Endometrial microvascular endothelial cells (primary cell): ENCODE data around the gene CUL3. TPM values are rescaled to one million over a fixed set of nuclear protein-coding genes. Genes with fewer than 3 reads are reported as not detected.
"Not testable (repeated sequence)": the region's sequence is repeated elsewhere in the genome, so short reads cannot be mapped to it uniquely, and the experiment has no call there.

Experiments used
- in situ Hi-C: cut with HindIII; loops from 2 replicates; pipeline ENCODE4 v1.10.0; 2017; ENCODE audit warnings: low sequenced_read_pairs, low pct_unique_long_range_greater_than_20kb; ENCODE audit errors: inconsistent ontology term
- total RNA-seq: library from RNA; depleted of rRNA; stranded (reverse); fragments of >200 nt; gene quantifications from one replicate; pipeline ENCODE4 v1.2.3, GENCODE V29; 2015; ENCODE audit errors: inconsistent ontology term

The CUL3 gene
- total RNA-seq, 1 donor from 2014 or later: 55.0 TPM

- in situ Hi-C loops: no loop called here
These were observed 71.2 kb downstream of the CUL3 start for GRCh38 chr2:224513991-224514390.

DNA sequence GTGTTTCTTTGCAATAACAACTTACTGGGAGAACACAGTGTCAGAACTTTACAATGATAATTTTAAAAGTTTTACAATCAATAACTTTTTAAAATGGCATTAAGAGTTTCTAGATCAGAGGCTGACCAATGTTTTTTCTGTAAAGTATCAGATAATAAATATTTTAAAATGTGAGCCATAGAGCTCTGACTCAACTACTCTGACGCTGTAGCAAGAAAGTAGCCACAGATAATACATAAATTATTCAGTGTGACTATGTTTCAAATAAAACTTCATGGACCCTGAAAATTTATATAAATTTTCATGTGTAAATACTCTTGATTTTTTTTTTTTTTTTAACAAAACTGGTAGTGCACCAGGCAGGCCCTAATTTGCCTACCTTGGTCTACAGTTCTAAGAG lies 77.4 kb downstream of the CUL3 start:
- in situ Hi-C loops: no loop called here

DNA sequence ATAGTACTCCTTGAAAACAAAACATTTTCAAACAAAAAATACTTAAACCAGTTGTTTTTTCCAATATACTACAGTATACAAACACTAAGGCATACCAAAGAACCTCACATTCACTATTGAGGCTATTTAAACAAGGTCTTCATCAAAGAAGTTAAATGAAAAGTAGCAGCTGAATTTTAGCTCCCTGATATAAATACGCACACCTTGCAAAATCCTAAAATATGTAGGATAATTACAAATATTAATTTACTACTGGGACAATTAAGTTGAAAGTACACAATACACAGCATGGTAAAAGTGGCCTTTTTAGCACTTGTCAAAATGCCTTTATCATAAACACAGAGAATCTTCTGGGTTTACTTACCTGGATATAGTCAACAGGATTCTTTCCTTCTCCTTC lies 78.7 kb downstream of the CUL3 start:
- in situ Hi-C loops: no loop called here

DNA sequence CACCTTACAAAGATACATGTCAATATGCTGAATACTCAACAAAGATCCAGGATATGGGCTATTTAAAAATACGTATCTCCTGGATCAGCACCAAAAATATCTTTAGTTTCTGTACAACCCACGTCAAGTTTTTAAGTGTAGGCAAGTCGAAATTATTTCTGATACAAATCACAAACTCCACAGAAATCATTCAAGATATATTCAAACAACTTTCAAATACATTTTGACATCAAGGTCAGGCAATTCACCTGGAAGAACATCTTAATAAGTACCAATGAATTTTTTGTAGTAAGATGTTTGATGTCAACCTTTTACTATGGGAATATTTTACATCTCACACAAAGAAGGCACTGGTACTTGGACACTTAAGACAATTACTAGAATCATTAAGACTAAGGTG lies 86.2 kb downstream of the CUL3 start:
- in situ Hi-C loops: no loop called here

GRCh38 chr2:224492531-224492930 lies 92.6 kb downstream of the CUL3 start:
- in situ Hi-C loops: no loop called here

- in situ Hi-C loops: not testable (repeated sequence)
These were observed 97.2 kb downstream of the CUL3 start for GRCh38 chr2:224487940-224488339.

DNA sequence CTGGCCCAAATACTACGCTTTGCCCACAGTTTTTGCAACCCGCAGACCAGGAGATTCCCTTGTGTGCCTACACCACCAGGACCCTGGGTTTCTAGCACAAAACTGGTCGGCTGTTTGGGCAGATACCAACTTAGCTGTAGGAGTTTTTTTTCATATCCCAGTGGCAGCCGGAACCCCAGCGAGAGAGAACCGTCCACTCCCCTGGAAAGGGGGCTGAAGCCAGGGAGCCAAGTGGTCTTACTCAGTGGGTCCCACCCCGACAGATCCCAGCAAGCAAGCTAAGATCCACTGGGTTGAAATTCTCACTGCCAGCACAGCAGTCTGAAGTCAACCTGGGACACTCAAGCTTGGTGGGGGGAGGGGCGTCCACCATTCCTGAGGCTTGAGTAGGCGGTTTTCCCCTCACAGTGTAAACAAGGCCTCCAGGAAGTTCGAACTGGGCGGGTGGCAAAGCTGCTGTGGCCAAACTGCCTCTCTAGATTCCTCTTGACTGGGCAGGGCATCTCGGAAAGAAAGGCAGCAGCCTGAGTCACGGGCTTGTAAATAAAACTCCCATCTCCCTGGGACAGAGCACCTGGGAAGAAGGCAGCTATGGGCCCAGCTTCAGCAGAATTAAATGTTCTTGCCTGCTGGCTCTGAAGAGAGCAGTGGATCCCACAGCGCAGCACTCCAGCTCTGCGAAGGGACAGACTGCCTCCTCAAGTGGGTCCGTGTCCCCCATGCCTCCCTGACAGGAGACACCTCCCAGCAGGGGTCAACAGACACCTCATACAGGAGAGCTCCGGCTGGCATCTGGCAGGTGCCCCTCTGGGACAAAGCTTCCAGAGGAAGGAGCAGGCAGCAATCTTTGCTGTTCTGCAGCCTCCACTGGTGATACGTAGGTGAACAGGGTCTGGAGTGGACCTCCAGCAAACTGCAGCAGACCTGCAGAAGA lies 99.8 kb downstream of the CUL3 start:
- in situ Hi-C loops: not testable (repeated sequence)

- in situ Hi-C loops: no loop called here
These were observed 105.3 kb downstream of the CUL3 start for GRCh38 chr2:224479826-224480225.

- in situ Hi-C loops: no loop called here
These were observed 112.3 kb downstream of the CUL3 start for GRCh38 chr2:224472827-224473226.

DNA sequence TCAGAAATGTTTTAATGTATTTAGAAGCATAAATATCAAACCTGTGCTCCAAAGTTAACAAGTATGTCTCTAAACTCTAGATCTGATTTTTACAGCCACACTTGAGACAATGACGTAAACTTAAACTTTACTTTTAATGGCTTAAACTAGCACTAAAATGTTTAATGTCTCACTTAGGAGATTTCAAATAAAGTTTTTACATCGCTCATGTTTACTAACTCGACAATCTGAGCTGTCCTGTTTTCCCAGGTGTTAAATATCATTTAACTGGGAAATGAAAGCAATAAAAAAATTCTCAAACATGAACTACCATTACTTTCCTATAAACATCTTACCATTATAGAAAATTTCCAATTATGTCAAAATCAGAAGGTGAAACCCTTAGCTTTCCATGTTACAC lies 113.0 kb downstream of the CUL3 start:
- in situ Hi-C loops: no loop called here

DNA sequence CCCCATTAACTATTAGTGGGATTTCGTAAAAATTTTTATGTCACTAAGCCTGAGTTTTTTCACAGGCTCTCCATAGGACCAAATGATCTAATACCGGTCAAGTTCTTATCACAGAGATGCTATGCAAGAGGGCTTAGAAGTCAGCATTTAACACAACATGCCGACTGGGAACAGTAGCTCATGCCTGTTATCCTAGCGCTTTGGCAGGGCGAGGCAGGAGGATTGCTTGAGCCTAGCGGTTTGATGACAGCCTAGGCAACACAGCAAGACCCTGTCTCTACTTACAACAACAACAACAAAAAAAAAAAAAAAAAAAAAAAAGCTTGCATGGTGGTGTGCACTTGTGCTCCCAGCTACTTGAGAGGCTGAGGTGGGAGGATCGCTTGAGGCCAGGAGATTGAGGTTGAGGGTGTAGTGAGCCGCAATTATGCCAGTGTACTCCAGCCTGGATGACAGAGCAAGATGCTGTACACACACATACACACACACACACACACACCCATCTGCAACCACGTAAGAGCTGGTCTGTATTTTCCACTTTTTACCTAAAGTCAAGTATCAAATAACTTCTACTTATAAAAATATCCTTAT lies 115.7 kb downstream of the CUL3 start:
- in situ Hi-C loops: no loop called here

GRCh38 chr2:224466304-224466895 lies 118.8 kb downstream of the CUL3 start:
- in situ Hi-C loops: no loop called here

DNA sequence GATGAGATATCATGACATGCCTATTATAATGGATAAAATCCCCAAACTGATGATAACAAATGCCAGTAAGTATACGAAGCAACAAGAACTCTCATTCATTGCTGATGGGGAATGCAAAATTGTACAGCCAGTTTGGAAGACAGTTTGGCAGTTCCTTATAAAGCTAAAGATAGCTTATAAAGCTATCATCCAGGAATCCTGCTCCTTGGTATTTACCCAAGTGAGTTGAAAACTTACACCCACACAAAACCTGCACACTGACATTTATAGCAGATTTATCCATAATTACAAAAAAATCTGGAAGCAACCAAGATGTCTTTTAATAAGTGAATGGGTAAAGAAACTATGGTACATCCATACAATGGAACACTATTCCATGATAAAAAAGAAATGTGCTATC lies 123.8 kb downstream of the CUL3 start:
- in situ Hi-C loops: no loop called here

DNA sequence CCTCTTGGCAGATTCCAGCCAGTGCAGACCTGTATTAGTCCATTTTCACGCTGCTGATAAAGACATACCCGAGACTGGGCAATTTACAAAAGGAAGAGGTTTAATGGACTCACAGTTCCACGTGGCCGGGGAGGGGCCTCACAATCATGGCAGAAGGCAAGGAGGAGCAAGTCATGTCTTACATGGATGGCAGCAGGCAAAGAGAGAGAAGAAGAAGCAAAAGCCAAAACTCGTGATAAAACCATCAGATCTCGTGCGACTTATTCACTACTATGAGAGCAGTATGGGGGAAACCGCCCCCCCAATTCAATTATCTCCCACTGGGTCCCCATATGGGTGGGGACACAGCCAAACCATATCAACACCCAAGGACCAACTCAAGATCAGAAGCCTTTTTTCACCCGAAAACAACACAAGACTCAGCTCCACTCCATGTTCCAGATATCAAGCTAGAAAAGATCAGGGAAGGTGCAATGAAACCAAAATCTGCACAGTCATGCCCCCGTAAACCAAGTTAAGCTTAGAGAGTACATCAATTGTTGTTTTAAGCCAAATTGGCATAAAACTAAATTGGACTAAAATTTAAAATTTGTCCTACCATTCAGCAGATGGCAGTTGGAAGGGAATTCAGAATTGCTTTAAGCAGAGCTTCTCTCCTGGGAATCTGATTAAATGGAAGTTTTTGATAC lies 127.6 kb downstream of the CUL3 start:
- in situ Hi-C loops: no loop called here

GRCh38 chr2:224453892-224454291 lies 131.3 kb downstream of the CUL3 start:
- in situ Hi-C loops: no loop called here

DNA sequence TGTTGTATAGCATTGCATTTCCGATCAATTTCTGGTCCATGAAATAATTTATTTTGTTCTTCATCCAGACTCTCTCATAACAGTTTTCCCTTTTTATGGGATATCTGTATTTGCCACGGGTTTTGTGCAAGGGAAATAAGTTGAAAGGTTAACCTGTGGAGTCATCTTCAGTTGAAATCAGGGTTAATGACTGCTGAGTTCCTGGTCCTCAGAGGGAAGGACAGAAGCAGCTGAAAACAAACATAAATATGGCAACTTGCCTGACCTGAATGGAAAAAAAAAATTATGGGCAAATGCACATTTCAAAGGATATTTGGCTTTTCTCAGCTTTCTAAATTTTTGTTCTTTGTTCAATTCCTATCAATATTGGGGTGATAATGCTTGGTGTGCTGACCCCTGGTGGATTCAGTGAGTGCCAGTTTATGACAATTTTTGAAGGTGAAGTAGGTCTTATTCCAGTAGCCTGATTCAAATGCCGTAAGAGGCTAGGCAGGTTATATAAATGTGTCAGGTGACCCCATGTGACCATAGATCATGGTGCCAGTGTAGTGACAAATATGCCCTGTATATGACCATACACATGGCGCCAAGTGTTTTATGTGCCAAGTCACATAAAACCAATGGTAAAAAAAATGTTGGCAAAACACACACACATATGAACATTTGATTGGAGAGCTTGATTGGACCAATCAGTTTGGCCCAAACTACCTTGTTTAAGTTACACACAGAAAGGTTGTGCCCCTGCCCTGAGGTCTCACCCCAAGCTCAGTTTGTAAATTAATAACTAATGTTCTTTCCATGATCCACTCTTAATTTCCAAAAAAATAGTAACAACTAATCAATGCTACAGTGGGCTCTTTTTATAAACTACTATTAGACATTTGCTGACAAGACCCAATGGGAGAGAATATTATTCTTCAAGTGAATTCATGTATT lies 135.7 kb downstream of the CUL3 start:
- in situ Hi-C loops: no loop called here

GRCh38 chr2:224448236-224448635 lies 136.9 kb downstream of the CUL3 start:
- in situ Hi-C loops: no loop called here

DNA sequence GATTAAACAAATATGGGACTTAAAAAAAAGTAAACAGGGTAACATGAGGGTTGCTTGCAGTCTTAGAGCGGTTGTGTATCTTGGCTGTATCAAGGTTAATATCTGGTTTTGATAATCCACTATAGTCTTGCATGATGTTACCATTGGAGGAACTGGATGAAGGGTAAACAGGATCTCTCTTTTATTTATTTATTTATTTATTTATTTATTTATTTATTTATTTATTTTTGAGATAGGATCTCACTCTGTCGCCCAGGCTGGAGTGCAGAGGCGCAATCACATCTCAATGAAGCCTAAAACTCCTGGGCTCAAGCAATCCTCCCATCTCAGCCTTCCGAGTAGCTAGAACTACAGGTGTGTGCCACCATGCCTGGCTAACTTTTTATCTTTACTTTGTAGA lies 140.4 kb downstream of the CUL3 start:
- in situ Hi-C loops: loop anchor here (5.0 kb wide), 1 partner anchor 37 kb away; no protein-coding TSS in a partner anchor
